Glutamatergic neuron (in vitro differentiated cells): ENCODE data around the gene RASGRF1. TPM values are rescaled to one million over a fixed set of nuclear protein-coding genes. Genes with fewer than 3 reads are reported as not detected.

Experiments used
- DNase-seq: peaks from one replicate; pipeline ENCODE4 v3.0.0; 2022
- H3K27ac Mint-ChIP-seq: one replicate; pipeline ENCODE4 v1.8.0; 2020; ENCODE audit warnings: mild to moderate bottlenecking, mixed read lengths, inconsistent platforms; ENCODE audit not compliant: unreplicated experiment
- H3K27me3 Mint-ChIP-seq: one replicate; pipeline ENCODE4 v1.8.0; 2020; ENCODE audit warnings: mild to moderate bottlenecking, moderate library complexity, mixed read lengths, inconsistent platforms; ENCODE audit not compliant: unreplicated experiment
- H3K36me3 Mint-ChIP-seq: one replicate; pipeline ENCODE4 v1.8.0; 2020; ENCODE audit warnings: mild to moderate bottlenecking, mixed read lengths, inconsistent platforms; ENCODE audit not compliant: unreplicated experiment
- H3K4me1 Mint-ChIP-seq: one replicate; pipeline ENCODE4 v1.8.0; 2020; ENCODE audit warnings: mild to moderate bottlenecking, low read depth, mixed read lengths, inconsistent platforms; ENCODE audit not compliant: unreplicated experiment
- H3K4me3 Mint-ChIP-seq: one replicate; pipeline ENCODE4 v1.8.0; 2020; ENCODE audit warnings: mild to moderate bottlenecking, mixed read lengths, inconsistent platforms; ENCODE audit not compliant: unreplicated experiment
- H3K9me3 Mint-ChIP-seq: one replicate; pipeline ENCODE4 v1.8.0; 2020; ENCODE audit warnings: mild to moderate bottlenecking, moderate library complexity, mixed read lengths, inconsistent platforms; ENCODE audit not compliant: unreplicated experiment
- CTCF ChIP-seq: fragments of 200-600 bp; sonication (generic); IDR thresholded peaks from one replicate; pipeline ENCODE4 v1.5.0; 2021; ENCODE audit not compliant: partially characterized antibody, unreplicated experiment
- total RNA-seq: library from RNA; stranded (reverse); fragmentation: NEBNext Ultra II Directional; extraction: Animal tissue kit (Norgen Biotek cat#: 25700); gene quantifications from one replicate; pipeline ENCODE4 v1.2.1, GENCODE V29; 2021; ENCODE audit not compliant: unreplicated experiment

Gene RASGRF1
- total RNA-seq, 1 donor from 2014 or later, result 0.32 TPM

GRCh38 chr15:78925076-78925624, 165.4 kb downstream of the RASGRF1 start:
- peaks cover 10% of the 10 kb centered on the region for H3K27me3 Mint-ChIP-seq
- no peak for DNase-seq

GRCh38 chr15:78923480-78924360, 166.9 kb downstream of the RASGRF1 start:
- H3K27ac Mint-ChIP-seq, result no peak overlapping the region
- H3K4me3 Mint-ChIP-seq, result no peak overlapping the region
- no peak for TF ChIP-seq CTCF
- peaks cover 10% of the 10 kb centered on the region for H3K27me3 Mint-ChIP-seq
- peaks cover 7% of the 10 kb centered on the region for H3K36me3 Mint-ChIP-seq
- no peak for DNase-seq
- peaks cover 4% of the 10 kb centered on the region for H3K9me3 Mint-ChIP-seq
- no peaks in the 10 kb centered on the region for H3K4me1 Mint-ChIP-seq

More at GRCh38 chr15:78925076-78925624, 165.4 kb downstream of the RASGRF1 start:
- no peak overlapping the region for H3K4me3 Mint-ChIP-seq
- H3K27ac Mint-ChIP-seq, result no peak overlapping the region
- no peaks in the 10 kb centered on the region for H3K4me1 Mint-ChIP-seq
- peaks cover 7% of the 10 kb centered on the region for H3K36me3 Mint-ChIP-seq
- peaks cover 4% of the 10 kb centered on the region for H3K9me3 Mint-ChIP-seq
- TF ChIP-seq CTCF, result no peak

- H3K9me3 Mint-ChIP-seq, result peaks cover 4% of the 10 kb centered on the region
- no peak for DNase-seq
- no peak overlapping the region for H3K27ac Mint-ChIP-seq
- H3K36me3 Mint-ChIP-seq, result peaks cover 7% of the 10 kb centered on the region
- H3K4me1 Mint-ChIP-seq, result no peaks in the 10 kb centered on the region
- no peak overlapping the region for H3K4me3 Mint-ChIP-seq
- H3K27me3 Mint-ChIP-seq, result peaks cover 6% of the 10 kb centered on the region
- TF ChIP-seq CTCF, result no peak
Observed at GRCh38 chr15:78923015-78923414, 167.6 kb downstream of the RASGRF1 start.

GRCh38 chr15:78922527-78922926, 168.1 kb downstream of the RASGRF1 start:
- DNase-seq, result no peak
- Mint-ChIP-seq H3K4me1 (no peaks in the 10 kb centered on the region), H3K36me3 (peaks cover 7% of the 10 kb centered on the region), H3K4me3 (no peak overlapping the region), H3K9me3 (peaks cover 4% of the 10 kb centered on the region), H3K27me3 (peaks cover 3% of the 10 kb centered on the region), H3K27ac (no peak overlapping the region)
- no peak for TF ChIP-seq CTCF

GRCh38 chr15:78921940-78922339, 168.6 kb downstream of the RASGRF1 start:
- Mint-ChIP-seq H3K36me3 (peaks cover 4% of the 10 kb centered on the region), H3K9me3 (peaks cover 4% of the 10 kb centered on the region), H3K4me3 (no peak overlapping the region), H3K27me3 (peaks cover 3% of the 10 kb centered on the region), H3K27ac (no peak overlapping the region), H3K4me1 (no peaks in the 10 kb centered on the region)
- TF ChIP-seq CTCF, result no peak
- DNase-seq, result no peak
